Astrocyte (in vitro differentiated cells and primary cell): ENCODE measurements around the gene TULP4. TPM values are rescaled to one million over a fixed set of nuclear protein-coding genes. Genes with fewer than 3 reads are reported as not detected.

Experiments
- DNase-seq: peaks from one replicate; pipeline ENCODE4 v3.0.0-alpha.2; 2010; ENCODE audit warnings: low read depth
- FAIRE-seq: peaks from 2 replicates; lab custom pipeline; 2011; peaks lifted over from hg19 to GRCh38; lab: Jason Lieb, UNC
- H2AFZ ChIP-seq: 2 replicates; pipeline ENCODE4 v1.6.0; 2012; ENCODE audit warnings: low read depth, low read length, inconsistent platforms
- H3K27ac ChIP-seq: 2 replicates; pipeline ENCODE4 v1.5.1; 2011; ENCODE audit warnings: low read depth, low read length, inconsistent platforms
- H3K27me3 ChIP-seq: 2 replicates; pipeline ENCODE4 v1.6.0; 2011; ENCODE audit warnings: low read length, inconsistent platforms; ENCODE audit not compliant: insufficient read depth
- H3K36me3 ChIP-seq: 2 replicates; pipeline ENCODE4 v1.5.1; 2011; ENCODE audit warnings: low read length, inconsistent platforms; ENCODE audit not compliant: insufficient read depth
- H3K4me1 ChIP-seq: 2 replicates; pipeline ENCODE4 v1.5.1; 2011; ENCODE audit warnings: low read length, inconsistent platforms; ENCODE audit not compliant: insufficient read depth
- H3K4me2 ChIP-seq: 2 replicates; pipeline ENCODE4 v1.6.0; 2012; ENCODE audit warnings: low read length, inconsistent platforms
- H3K4me3 ChIP-seq: 2 replicates; pipeline ENCODE4 v1.5.1; 2011; ENCODE audit warnings: low read depth, mild to moderate bottlenecking, low read length, inconsistent platforms; ENCODE audit not compliant: insufficient read depth
- H3K79me2 ChIP-seq: 2 replicates; pipeline ENCODE4 v1.6.0; 2012; ENCODE audit warnings: mild to moderate bottlenecking, low read length, inconsistent platforms; ENCODE audit not compliant: insufficient read depth
- H3K9ac ChIP-seq: 2 replicates; pipeline ENCODE4 v1.6.0; 2012; ENCODE audit warnings: mild to moderate bottlenecking, low read length, inconsistent platforms
- H3K9me3 ChIP-seq: 2 replicates; pipeline ENCODE4 v1.5.1; 2012; ENCODE audit warnings: low read depth, mild to moderate bottlenecking, low read length, inconsistent platforms; ENCODE audit not compliant: insufficient read depth
- H4K20me1 ChIP-seq: 2 replicates; pipeline ENCODE4 v1.6.0; 2012; ENCODE audit warnings: low read length, inconsistent platforms; ENCODE audit not compliant: insufficient read depth
- H3K27ac Mint-ChIP-seq: one replicate; pipeline ENCODE4 v1.8.0; 2021; ENCODE audit warnings: mild to moderate bottlenecking, mixed read lengths; ENCODE audit not compliant: unreplicated experiment
- H3K27me3 Mint-ChIP-seq: one replicate; pipeline ENCODE4 v1.8.0; 2021; ENCODE audit warnings: low read depth, mixed read lengths; ENCODE audit not compliant: unreplicated experiment
- H3K36me3 Mint-ChIP-seq: one replicate; pipeline ENCODE4 v1.8.0; 2021; ENCODE audit warnings: low read depth, mixed read lengths; ENCODE audit not compliant: unreplicated experiment
- H3K4me1 Mint-ChIP-seq: one replicate; pipeline ENCODE4 v1.8.0; 2021; ENCODE audit warnings: low read depth, mixed read lengths; ENCODE audit not compliant: unreplicated experiment
- H3K4me3 Mint-ChIP-seq: one replicate; pipeline ENCODE4 v1.8.0; 2021; ENCODE audit warnings: mild to moderate bottlenecking, moderate library complexity, mixed read lengths; ENCODE audit not compliant: unreplicated experiment
- H3K9me3 Mint-ChIP-seq: one replicate; pipeline ENCODE4 v1.8.0; 2021; ENCODE audit warnings: mild to moderate bottlenecking, mixed read lengths; ENCODE audit not compliant: unreplicated experiment
- CTCF ChIP-seq: IDR thresholded peaks from 2 replicates; pipeline ENCODE4 v1.5.1; 2011; ENCODE audit warnings: low read depth, mild to moderate bottlenecking, inconsistent platforms, low read length, moderate library complexity; ENCODE audit not compliant: insufficient read depth
- EZH2 ChIP-seq: IDR thresholded peaks from 2 replicates; pipeline ENCODE4 v1.6.1; 2012; ENCODE audit warnings: mild to moderate bottlenecking, low read length, inconsistent platforms; ENCODE audit not compliant: insufficient read depth
- total RNA-seq: library from RNA; stranded (reverse); gene quantifications from 2 replicates; pipeline ENCODE4 v1.2.1, GENCODE V29; 2021

TULP4 gene
- total RNA-seq, 1 donor from 2014 or later: 91.2 TPM

- peak overlapping the region; percentile 57 for H3K4me3 ChIP-seq
- H3K79me2 ChIP-seq: no peaks in the 10 kb centered on the region
- H4K20me1 ChIP-seq: no peaks in the 10 kb centered on the region
- peak overlapping the region; percentile 71 for H2AFZ ChIP-seq
- TF ChIP-seq CTCF (no peak), EZH2 (peak; percentile 74)
- FAIRE-seq (no peak), DNase-seq (peak; percentile 35)
- Mint-ChIP-seq H3K27me3 (peaks cover 17% of the 10 kb centered on the region), H3K36me3 (no peaks in the 10 kb centered on the region), H3K27ac (no peak overlapping the region), H3K4me3 (peak overlapping the region; percentile 71), H3K4me1 (peaks cover 6% of the 10 kb centered on the region), H3K9me3 (peaks cover 5% of the 10 kb centered on the region)
- H3K9ac ChIP-seq: no peak overlapping the region
- H3K36me3 ChIP-seq: no peaks in the 10 kb centered on the region
- H3K4me2 ChIP-seq: peak overlapping the region; percentile 95
- peaks cover 4% of the 10 kb centered on the region for H3K4me1 ChIP-seq
- H3K27ac ChIP-seq: no peak overlapping the region
- H3K27me3 ChIP-seq: peaks cover 21% of the 10 kb centered on the region
- H3K9me3 ChIP-seq: no peaks in the 10 kb centered on the region
Measured at GRCh38 chr6:158536891-158537798, 224.9 kb downstream of the TULP4 start.

GRCh38 chr6:158538741-158539140, 226.5 kb downstream of the TULP4 start:
- FAIRE-seq (no peak), DNase-seq (no peak)
- Histone ChIP-seq H3K27me3 (peaks cover 21% of the 10 kb centered on the region), H3K79me2 (no peaks in the 10 kb centered on the region), H2AFZ (no peak overlapping the region), H3K9me3 (no peaks in the 10 kb centered on the region), H3K27ac (no peak overlapping the region), H3K9ac (no peak overlapping the region), H3K36me3 (no peaks in the 10 kb centered on the region), H3K4me2 (no peak overlapping the region), H3K4me3 (no peak overlapping the region), H3K4me1 (peaks cover 4% of the 10 kb centered on the region), H4K20me1 (no peaks in the 10 kb centered on the region)
- H3K9me3 Mint-ChIP-seq: no peaks in the 10 kb centered on the region
- peaks cover 17% of the 10 kb centered on the region for H3K27me3 Mint-ChIP-seq
- no peaks in the 10 kb centered on the region for H3K36me3 Mint-ChIP-seq
- TF ChIP-seq CTCF (no peak), EZH2 (no peak)
- H3K4me3 Mint-ChIP-seq: no peak overlapping the region
- H3K4me1 Mint-ChIP-seq: peaks cover 8% of the 10 kb centered on the region
- peak overlapping the region; percentile 20 for H3K27ac Mint-ChIP-seq

- H3K4me3 Mint-ChIP-seq: no peak overlapping the region
- TF ChIP-seq EZH2: no peak
- TF ChIP-seq CTCF: no peak
- no peaks in the 10 kb centered on the region for H4K20me1 ChIP-seq
- no peak overlapping the region for H2AFZ ChIP-seq
- no peak for FAIRE-seq
- no peak overlapping the region for H3K4me2 ChIP-seq
- DNase-seq: no peak
- H3K27me3 Mint-ChIP-seq: peaks cover 14% of the 10 kb centered on the region
- H3K4me1 ChIP-seq: peaks cover 4% of the 10 kb centered on the region
- no peaks in the 10 kb centered on the region for H3K36me3 ChIP-seq
- peaks cover 8% of the 10 kb centered on the region for H3K4me1 Mint-ChIP-seq
- no peak overlapping the region for H3K27ac Mint-ChIP-seq
- no peaks in the 10 kb centered on the region for H3K9me3 ChIP-seq
- H3K36me3 Mint-ChIP-seq: no peaks in the 10 kb centered on the region
- H3K79me2 ChIP-seq: no peaks in the 10 kb centered on the region
- no peaks in the 10 kb centered on the region for H3K9me3 Mint-ChIP-seq
- H3K9ac ChIP-seq: no peak overlapping the region
- H3K27ac ChIP-seq: no peak overlapping the region
- peaks cover 21% of the 10 kb centered on the region for H3K27me3 ChIP-seq
- no peak overlapping the region for H3K4me3 ChIP-seq
Measured at GRCh38 chr6:158539413-158539812, 227.1 kb downstream of the TULP4 start.
